Pons (tissue), 1 donor: ENCODE measurements around the gene NDUFAF8.

ENCODE experiments used
- DNase-seq: peaks from one replicate; pipeline ENCODE4 v3.0.0-alpha.2; 2016; ENCODE audit warnings: low spot score

NDUFAF8 gene

DNA sequence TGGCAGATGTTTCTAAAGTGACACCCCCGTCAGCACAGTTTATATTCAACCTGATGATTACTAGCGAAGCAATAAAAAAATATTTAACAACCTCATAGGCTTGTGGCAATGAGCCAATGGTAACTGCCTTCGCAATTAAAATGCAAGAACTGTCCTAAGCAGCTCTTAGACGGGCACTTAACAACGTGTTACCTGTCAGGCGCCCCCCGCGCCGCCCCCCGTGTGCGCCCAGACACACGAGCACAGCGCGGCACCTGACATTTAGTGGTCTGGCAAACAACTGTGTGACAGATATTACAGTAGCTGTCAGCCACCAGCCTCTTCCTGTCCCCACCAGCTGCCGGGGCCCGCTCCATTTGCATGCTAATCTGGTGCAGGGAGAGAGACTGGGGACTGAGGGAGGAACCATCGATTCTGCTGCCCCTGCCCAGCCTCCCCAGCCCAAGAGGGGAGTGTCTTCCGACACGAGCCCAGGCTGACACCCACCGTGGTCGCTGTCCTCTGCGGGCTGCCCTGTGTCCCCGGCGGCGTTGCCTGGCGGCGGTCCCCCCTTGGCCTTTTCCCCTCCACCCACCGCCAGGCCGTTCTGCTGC is 12.7 kb downstream of the NDUFAF8 start:
- no peak for DNase-seq

GRCh38 chr17:81252326-81252986 is 13.3 kb downstream of the NDUFAF8 start:
- DNase-seq = no peak

GRCh38 chr17:81252987-81253329 is 13.8 kb downstream of the NDUFAF8 start:
- DNase-seq = no peak

GRCh38 chr17:81253358-81254131 is 14.4 kb downstream of the NDUFAF8 start:
- peak; percentile 41 for DNase-seq

DNA sequence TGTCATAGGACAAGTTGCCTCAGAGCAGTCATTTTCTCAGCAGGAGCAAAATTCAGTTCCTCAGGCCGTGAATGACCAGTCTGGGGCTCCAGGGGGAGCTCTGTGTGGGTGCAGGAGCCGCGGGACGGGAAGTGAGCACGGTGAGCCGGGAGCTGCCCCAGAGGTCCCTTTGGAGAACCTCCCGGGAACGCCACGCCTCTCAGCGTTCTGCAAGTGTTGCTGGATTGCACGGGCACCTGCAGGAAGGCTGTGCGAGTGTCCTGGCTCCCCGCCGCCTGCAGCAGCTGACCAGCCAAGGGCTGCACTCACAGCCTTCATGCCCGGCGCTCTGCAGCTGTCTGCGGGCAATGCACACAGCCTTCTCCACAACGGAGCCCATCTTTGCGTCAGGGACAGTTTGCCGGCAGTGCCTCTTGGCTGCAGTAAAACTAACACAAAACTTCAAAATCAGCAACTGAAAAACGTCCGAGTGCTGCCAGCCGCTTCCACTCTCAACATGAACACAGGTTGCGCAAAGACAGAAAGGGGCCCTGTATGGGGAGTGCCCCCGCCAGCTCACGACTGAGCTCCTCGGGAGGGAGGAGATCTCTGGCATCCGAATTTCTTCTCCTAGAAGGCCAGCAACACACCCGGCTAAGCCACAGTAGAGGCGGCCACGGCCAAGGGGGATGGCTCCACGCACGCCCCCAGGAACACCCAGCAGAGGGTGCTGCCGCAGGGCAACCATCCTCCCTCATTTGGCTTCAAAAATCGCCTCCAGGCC is 16.0 kb downstream of the NDUFAF8 start:
- DNase-seq = no peak

GRCh38 chr17:81256616-81257015 is 17.5 kb downstream of the NDUFAF8 start:
- DNase-seq = no peak

GRCh38 chr17:81257533-81257932 is 18.4 kb downstream of the NDUFAF8 start:
- no peak for DNase-seq

- DNase-seq = no peak
Observed at GRCh38 chr17:81258292-81258691, 19.2 kb downstream of the NDUFAF8 start.

DNA sequence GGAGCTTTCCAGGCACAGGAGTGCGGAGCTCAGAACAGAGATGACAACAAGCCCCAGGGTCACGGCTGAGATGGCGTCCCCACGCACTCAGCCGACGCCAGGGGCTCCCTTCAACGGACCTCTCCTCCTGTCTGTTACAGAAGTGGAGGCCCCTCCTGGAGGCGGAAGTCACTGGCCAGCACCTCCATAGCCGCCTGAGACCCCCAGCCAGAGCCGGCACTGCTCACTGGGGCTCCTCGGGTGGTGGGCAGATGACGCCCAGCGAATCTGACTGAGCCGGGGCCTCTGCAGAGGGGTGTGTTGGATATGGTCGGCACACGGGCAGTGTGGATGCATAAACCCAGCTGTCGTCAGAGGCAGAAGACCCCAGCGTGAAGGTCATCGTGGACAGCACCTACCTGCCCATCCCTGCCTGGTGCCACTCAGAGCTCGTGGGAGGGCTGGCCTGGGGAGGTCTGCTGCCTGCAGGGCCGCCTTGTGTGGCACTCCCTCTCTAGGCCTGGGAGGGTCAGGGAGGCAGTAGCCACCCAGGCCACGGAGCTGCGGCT is 20.0 kb downstream of the NDUFAF8 start:
- no peak for DNase-seq

- no peak for DNase-seq
Observed at GRCh38 chr17:81260171-81260570, 21.1 kb downstream of the NDUFAF8 start.

- DNase-seq = no peak
Observed at GRCh38 chr17:81260641-81261040, 21.5 kb downstream of the NDUFAF8 start.

DNA sequence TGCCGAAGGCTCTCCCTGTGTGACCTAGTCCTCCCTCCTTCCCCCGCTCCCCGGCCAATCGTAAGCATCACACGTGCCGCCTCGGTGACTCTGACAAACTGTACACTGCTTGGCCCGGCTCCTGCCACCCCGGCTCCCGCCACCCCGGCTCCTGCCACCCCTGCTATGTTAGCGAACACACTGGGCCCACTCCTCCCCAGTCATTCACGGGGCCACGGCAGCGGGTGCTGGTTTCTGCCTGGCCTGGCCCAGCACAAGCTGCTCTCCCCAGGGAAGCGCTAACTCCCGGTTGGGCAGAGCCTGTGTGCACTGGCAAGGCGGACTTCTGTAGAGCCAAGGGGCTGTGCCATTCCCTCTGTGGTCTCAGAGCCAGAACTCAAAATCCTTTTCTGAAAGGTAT is 22.0 kb downstream of the NDUFAF8 start:
- DNase-seq = no peak

- DNase-seq = no peak
Observed at GRCh38 chr17:81261582-81262336, 22.6 kb downstream of the NDUFAF8 start.

GRCh38 chr17:81263371-81264181 is 24.5 kb downstream of the NDUFAF8 start:
- no peak for DNase-seq

DNA sequence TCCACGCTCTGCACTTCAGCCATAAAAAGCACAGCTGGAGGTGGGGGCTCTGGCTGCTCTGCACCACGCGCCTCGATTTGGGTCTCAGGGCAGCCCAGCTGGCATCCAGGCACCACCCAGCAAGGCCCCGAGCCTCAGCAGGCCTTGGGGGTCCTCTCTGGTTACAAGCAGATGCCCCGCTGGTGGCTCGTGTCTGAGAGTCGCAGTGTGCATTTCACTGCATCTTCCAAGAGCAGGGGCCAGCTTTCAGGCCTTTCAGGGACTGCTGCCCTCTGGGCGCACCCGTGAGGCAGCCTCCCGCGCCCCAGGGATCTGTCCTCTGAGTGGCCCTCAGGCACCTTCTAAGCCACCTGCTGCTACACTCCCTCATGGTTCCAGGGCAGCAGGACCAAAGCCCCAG is 25.5 kb downstream of the NDUFAF8 start:
- DNase-seq = no peak

- no peak for DNase-seq
Observed at GRCh38 chr17:81265576-81265975, 26.5 kb downstream of the NDUFAF8 start.

- DNase-seq = no peak
Observed at GRCh38 chr17:81267390-81268067, 28.4 kb downstream of the NDUFAF8 start.

GRCh38 chr17:81270279-81270678 is 31.2 kb downstream of the NDUFAF8 start:
- no peak for DNase-seq

DNA sequence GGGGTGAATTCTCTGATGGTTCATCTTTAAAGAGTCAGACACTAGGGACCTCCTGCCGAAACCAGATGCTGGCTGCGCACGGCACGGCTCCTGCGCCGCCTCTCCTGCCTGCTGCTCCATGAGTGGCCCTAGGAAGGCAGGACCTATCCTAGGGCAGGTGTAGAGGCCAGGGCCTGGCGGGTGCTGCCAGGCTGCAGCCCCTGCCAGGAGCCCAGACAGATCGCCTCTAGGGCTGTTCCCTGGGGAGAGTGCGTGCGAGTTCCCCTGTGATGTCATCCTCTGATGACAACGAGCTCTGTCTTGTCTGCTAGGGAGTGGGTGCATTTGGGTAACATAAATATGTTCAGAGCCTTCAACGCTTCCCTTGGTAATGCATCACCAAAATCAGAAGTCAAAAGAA is 32.1 kb downstream of the NDUFAF8 start:
- no peak for DNase-seq

DNA sequence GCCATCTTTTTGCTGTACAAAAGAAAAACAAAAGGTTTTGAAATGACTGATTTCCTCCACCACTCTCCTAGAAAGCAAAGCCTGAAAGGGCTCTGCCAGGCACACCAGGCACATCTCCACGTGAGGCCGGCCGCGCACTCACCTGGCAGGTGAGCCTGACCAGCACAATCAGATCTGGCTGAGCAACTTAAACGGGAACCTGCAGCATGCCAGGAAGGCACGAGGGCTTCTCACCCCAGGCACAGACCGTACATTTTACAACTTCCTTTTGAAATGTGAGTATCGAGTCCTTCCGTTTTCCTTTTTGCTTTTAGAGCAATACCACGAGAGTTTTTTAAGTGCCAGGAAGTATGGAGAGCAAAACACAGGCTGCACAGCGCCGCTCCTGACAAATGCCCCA is 33.5 kb downstream of the NDUFAF8 start:
- no peak for DNase-seq
